K562 (cell line): ENCODE measurements around the gene FIZ1. TPM values are rescaled to one million over a fixed set of nuclear protein-coding genes. Genes with fewer than 3 reads are reported as not detected.

Experiments
- ATAC-seq: fragments of 200-7000 bp; cut with Tn5 transposase; 3 replicates; pipeline ENCODE4 v1.9.1; 2020; ENCODE audit warnings: moderate library complexity
- BruUV-seq: library from RNA; stranded (reverse); fragments of 400-500 nt; replicated peaks from 2 replicates; lab custom pipeline; 2021; lab: Mats Ljungman, UMichigan
- CTCF ChIA-PET: fragments of 300-600 bp; formaldehyde crosslinking; extraction: SDS; loops from one replicate; lab custom pipeline; 2021; ENCODE audit warnings: low intra/inter-chr PET ratio; lab: Yijun Ruan, JAX
- POLR2A ChIA-PET: fragments of 300-600, 350-650 bp; sonication (Branson Sonifier 250); formaldehyde crosslinking; extraction: SDS; loops from one replicate; lab custom pipeline; 2021; ENCODE audit warnings: antibody characterized with exemption, inconsistent platforms; lab: Yijun Ruan, JAX
- DNase-seq, 4 experiments: peaks; one replicate each; pipeline versions ENCODE4 v3.0.0 to v3.0.0-alpha.2; 2011 to 2018; ENCODE audit warnings: low spot score in 3 of 4, mixed read lengths in 3 of 4; ENCODE audit errors: extremely low read depth in 1 of 4
- FAIRE-seq: peaks from 2 replicates; lab custom pipeline; 2011; peaks lifted over from hg19 to GRCh38; lab: Jason Lieb, UNC
- H2AFZ ChIP-seq: 2 replicates; pipeline ENCODE4 v1.6.0; 2011; ENCODE audit warnings: low read depth, low read length, control low read depth, inconsistent platforms
- H3K27ac ChIP-seq: fragments of 200-600 bp; 3 replicates; pipeline ENCODE4 v1.8.0; 2011; ENCODE audit warnings: low read depth, mild to moderate bottlenecking, control low read depth, inconsistent platforms, low read length, moderate library complexity, mixed read lengths; ENCODE audit errors: extremely low read depth
- H3K27me3 ChIP-seq, 2 experiments: fragments of 300-600 bp in 1 of 2; 2 replicates in 1 of 2; 3 replicates in 1 of 2; pipeline versions ENCODE4 v1.6.0 to v1.8.0; 2011; ENCODE audit warnings: inconsistent platforms in 2 of 2, low read length in 2 of 2, mild to moderate bottlenecking in 1 of 2, mixed read lengths in 1 of 2, moderate library complexity in 1 of 2; ENCODE audit not compliant: control insufficient read depth in 2 of 2, insufficient read depth in 2 of 2
- H3K36me3 ChIP-seq: fragments of 300-600 bp; 3 replicates; pipeline ENCODE4 v1.8.0; 2011; ENCODE audit warnings: mild to moderate bottlenecking, low read length, inconsistent platforms; ENCODE audit not compliant: control insufficient read depth, insufficient read depth
- H3K4me1 ChIP-seq, 2 experiments: fragments of 200-600 bp in 1 of 2; replicated peaks in 1 of 2; 2 replicates in 1 of 2; 3 replicates in 1 of 2; pipeline versions ENCODE4 v1.5.1 to v1.8.0; 2011; ENCODE audit warnings: inconsistent platforms in 2 of 2, low read length in 2 of 2, mild to moderate bottlenecking in 1 of 2, mixed read lengths in 1 of 2, moderate library complexity in 1 of 2; ENCODE audit not compliant: control insufficient read depth in 2 of 2, insufficient read depth in 2 of 2
- H3K4me2 ChIP-seq: 2 replicates; pipeline ENCODE4 v1.6.1; 2011; ENCODE audit warnings: low read length, control low read depth, inconsistent platforms, mixed read lengths; ENCODE audit not compliant: insufficient read depth
- H3K4me3 ChIP-seq: fragments of 200-600 bp; sonication (generic), shearing (Covaris generic); 2 replicates; pipeline ENCODE4 v1.5.1; 2016; ENCODE audit warnings: control low read depth, inconsistent platforms
- H3K79me2 ChIP-seq: fragments of 200-600 bp; 3 replicates; pipeline ENCODE4 v1.8.0; 2011; ENCODE audit warnings: low read length, inconsistent platforms; ENCODE audit not compliant: control insufficient read depth, insufficient read depth
- H3K9ac ChIP-seq, 2 experiments: 2 replicates each; pipeline versions ENCODE4 v1.6.0 to v1.6.1; 2011; ENCODE audit warnings: low read depth in 2 of 2, low read length in 2 of 2, control low read depth in 1 of 2, inconsistent platforms in 1 of 2, mild to moderate bottlenecking in 1 of 2, mixed read lengths in 1 of 2; ENCODE audit not compliant: insufficient read depth in 1 of 2
- H3K9me1 ChIP-seq: one replicate; pipeline ENCODE4 v1.6.0; 2011; ENCODE audit warnings: inconsistent platforms, mild to moderate bottlenecking, low read length, moderate library complexity; ENCODE audit not compliant: control insufficient read depth, insufficient read depth
- H3K9me3 ChIP-seq: replicated peaks from 2 replicates; pipeline ENCODE4 v1.5.1; 2011; ENCODE audit warnings: low read depth, low read length, inconsistent platforms; ENCODE audit not compliant: control insufficient read depth, insufficient read depth
- H4K20me1 ChIP-seq: replicated peaks from 2 replicates; pipeline ENCODE4 v1.6.1; 2011; ENCODE audit warnings: low read length, inconsistent platforms, mixed read lengths; ENCODE audit not compliant: control insufficient read depth, insufficient read depth
- EHMT2 ChIP-seq: fragments of 450-650 bp; IDR thresholded peaks from 2 replicates; pipeline ENCODE4 v1.6.1; 2018; ENCODE audit warnings: antibody characterized with exemption
- EZH2 ChIP-seq: IDR thresholded peaks from 2 replicates; pipeline ENCODE4 v1.6.1; 2012; ENCODE audit warnings: low read depth, mild to moderate bottlenecking, inconsistent platforms, low read length, borderline replicate concordance
- FOXJ2 ChIP-seq: fragments of 200-800 bp; sonication (Bioruptor generic); IDR thresholded peaks from 2 replicates; pipeline ENCODE4 v1.6.1; 2016; ENCODE audit warnings: missing genetic modification characterization, missing compliant biosample characterization
- FOXP1 ChIP-seq: sonication (generic); formaldehyde crosslinking; IDR thresholded peaks from 2 replicates; pipeline ENCODE4 v1.8.0; 2022; ENCODE audit warnings: mild to moderate bottlenecking, missing genetic modification reagents
- GMEB1 ChIP-seq: fragments of 250-450 bp; sonication (Bioruptor Pico); IDR thresholded peaks from 2 replicates; pipeline ENCODE4 v1.4.0; 2020; ENCODE audit warnings: mild to moderate bottlenecking
- HMGN3 ChIP-seq: IDR thresholded peaks from 2 replicates; pipeline ENCODE4 v1.6.1; 2011; ENCODE audit warnings: borderline replicate concordance, low read depth, mild to moderate bottlenecking, mixed read lengths, low read length; ENCODE audit not compliant: insufficient read length; ENCODE audit errors: extremely low read depth
- HNRNPH1 ChIP-seq: fragments of 200-400 bp; formaldehyde crosslinking; optimal IDR thresholded peaks from 2 replicates; pipeline ENCODE3; 2017; ENCODE audit warnings: low read depth, mild to moderate bottlenecking, low read length, moderate library complexity
- HNRNPK ChIP-seq: fragments of 200-400 bp; formaldehyde crosslinking; IDR thresholded peaks from one replicate; pipeline ENCODE4 v1.6.1; 2018; ENCODE audit warnings: mild to moderate bottlenecking, low read depth, low read length; ENCODE audit not compliant: poor library complexity, severe bottlenecking
- ILK ChIP-seq: fragments of 450-650 bp; IDR thresholded peaks from 2 replicates; pipeline ENCODE4 v1.6.1; 2016; ENCODE audit warnings: missing genetic modification characterization, low read depth, mild to moderate bottlenecking, missing compliant biosample characterization, moderate library complexity, borderline replicate concordance
- MCM2 ChIP-seq: fragments of 450-650 bp; IDR thresholded peaks from 2 replicates; pipeline ENCODE4 v1.6.1; 2017; ENCODE audit warnings: low read depth, mild to moderate bottlenecking
- PHB ChIP-seq: fragments of 250-450 bp; sonication (Bioruptor Pico); IDR thresholded peaks from 2 replicates; pipeline ENCODE4 v1.5.0; 2021
- PKNOX1 ChIP-seq: fragments of 450-650 bp; IDR thresholded peaks from 2 replicates; pipeline ENCODE4 v1.6.1; 2016
- SMARCE1 ChIP-seq: fragments of 450-650 bp; IDR thresholded peaks from 2 replicates; pipeline ENCODE4 v1.7.1; 2016; ENCODE audit warnings: mild to moderate bottlenecking
- STAT5B ChIP-seq: fragments of 250-450 bp; sonication (Bioruptor Pico); IDR thresholded peaks from 2 replicates; pipeline ENCODE4 v1.8.0; 2021; ENCODE audit warnings: mild to moderate bottlenecking, inconsistent platforms
- XRCC5 ChIP-seq: fragments of 200-400 bp; formaldehyde crosslinking; IDR thresholded peaks from 2 replicates; pipeline ENCODE4 v1.6.1; 2017; ENCODE audit warnings: low read depth, mild to moderate bottlenecking, low read length
- ZFP36 ChIP-seq: fragments of 150-350 bp; IDR thresholded peaks from 2 replicates; pipeline ENCODE4 v1.6.1; 2018; ENCODE audit warnings: low read length, low read depth; ENCODE audit not compliant: partially characterized antibody
- ZNF146 ChIP-seq: IDR thresholded peaks from one replicate; pipeline ENCODE4 v1.6.1; 2018; ENCODE audit warnings: missing compliant biosample characterization; ENCODE audit not compliant: unreplicated experiment
- ZNF174 ChIP-seq: fragments of 250-450 bp; sonication (Bioruptor Pico); IDR thresholded peaks from 2 replicates; pipeline ENCODE4 v1.4.0; 2020; ENCODE audit warnings: mild to moderate bottlenecking
- ZNF785 ChIP-seq: fragments of 250-450 bp; sonication (Bioruptor Pico); IDR thresholded peaks from 2 replicates; pipeline ENCODE4 v1.4.0; 2020; ENCODE audit warnings: mild to moderate bottlenecking
- WGBS: fragments of 100-300 bp; shearing (Covaris generic); methylation state at CpG from one replicate; pipeline ENCODE4 v1.1.6; 2016; ENCODE audit warnings: low coverage, mixed read lengths; ENCODE audit not compliant: insufficient coverage; ENCODE audit errors: missing lambda C conversion rate; 5-methylcytosine and 5-hydroxymethylcytosine counted together
- in situ Hi-C: fragments of 300-500 bp; cut with MboI; formaldehyde crosslinking; loops from 4 replicates; pipeline ENCODE4 v1.15.0; 2018; ENCODE audit warnings: inconsistent platforms, mixed read lengths
- intact Hi-C: fragments of 100-400 bp; cut with micrococcal nuclease; formaldehyde crosslinking; loops from 2 replicates; pipeline ENCODE4 v1.14.2; 2022
- polyA plus RNA-seq, 8 experiments: library from polyadenylated mRNA; depleted of rRNA in 4 of 8; stranded (reverse) in 5 of 8; unstranded in 3 of 8; fragments of >200 nt; fragmentation: Nextera tagmentation in 2 of 8; fragmentation: Illumina TruSeq in 1 of 8; extraction: Ambion mirVana in 2 of 8; extraction: Trizol in 1 of 8; gene quantifications; 2 replicates each; pipeline versions ENCODE4 v1.2.1 to v1.2.3, GENCODE V29; 2011 to 2014; ENCODE audit warnings: inconsistent platforms in 1 of 8, missing spikeins in 1 of 8
- total RNA-seq, 7 experiments: library from RNA; depleted of rRNA in 6 of 7; stranded (reverse); fragments of >200 nt in 6 of 7; fragmentation: Illumina TruSeq in 2 of 7; extraction: Trizol in 2 of 7; gene quantifications; 2 replicates each; pipeline versions ENCODE4 v1.2.1 to v1.2.3, GENCODE V29; 2011 to 2021; ENCODE audit warnings: low replicate concordance in 1 of 7

Gene FIZ1
- total and polyA plus RNA-seq, 9 of the 15 experiments (the other 6 are each of a cell fraction or from before 2014, with no cell fraction given) = 0.79 to 17.5 (median 5.5) TPM

GRCh38 chr19:55578031-55578760 lies 21.1 kb downstream of the FIZ1 start:
- H3K36me3 ChIP-seq = peaks cover 12% of the 10 kb centered on the region; the same call in 2 of the 3 replicates
- no peak overlapping the region; a peak in 1 of 4 replicates for H3K9ac ChIP-seq

More at GRCh38 chr19:55578031-55578760, 21.1 kb downstream of the FIZ1 start:
- DNase-seq = no peak
- no peak for FAIRE-seq
- no peak for ATAC-seq
- Histone ChIP-seq H3K9me1 (no peaks in the 10 kb centered on the region), H2AFZ (no peak overlapping the region), H3K27ac (no peak overlapping the region), H3K4me3 (no peak overlapping the region), H3K79me2 (peaks cover 12% of the 10 kb centered on the region), H3K4me1 (peaks cover 9 to 25% of the 10 kb centered on the region in 2 experiments; a peak in 3 of 5 replicates), H3K4me2 (no peak overlapping the region), H3K9me3 (no peaks in the 10 kb centered on the region), H3K27me3 (no peaks in the 10 kb centered on the region), H4K20me1 (no peaks in the 10 kb centered on the region)
- ChIA-PET CTCF (no interaction called here), POLR2A (no interaction called here)
- in situ Hi-C loops = no loop called here
- intact Hi-C loops = no loop called here
- TF ChIP-seq ZNF146 (CRISPR knock-in tag) = no peak
- no peak for TF ChIP-seq EZH2
- TF ChIP-seq FOXP1 (CRISPR knock-in tag) = no peak
- TF ChIP-seq EHMT2 = no peak
- TF ChIP-seq GMEB1 = no peak
- no peak for TF ChIP-seq STAT5B
- no peak for TF ChIP-seq MCM2
- TF ChIP-seq ZNF174 = no peak
- TF ChIP-seq HMGN3 = no peak
- TF ChIP-seq XRCC5 = no peak
- TF ChIP-seq ZFP36 = no peak
- TF ChIP-seq PHB = no peak
- TF ChIP-seq ILK (tag) = no peak
- no peak for TF ChIP-seq ZNF785 (CRISPR knock-in tag)
- TF ChIP-seq FOXJ2 (tag) = no peak
- TF ChIP-seq SMARCE1 = no peak
- no peak for TF ChIP-seq PKNOX1
- TF ChIP-seq HNRNPH1 = no peak
- no peak for TF ChIP-seq HNRNPK
- WGBS = 100% methylated on average over 1 of the region's 83 CpGs
- BruUV-seq = no TSS peak
